ENCODE data around the gene HOXC12. TPM values are rescaled to one million over a fixed set of nuclear protein-coding genes. Genes with fewer than 3 reads are reported as not detected.

The HOXC12 gene
- total RNA-seq, 4 donors from 2014 or later = 0.22 to 1.4 TPM; not detected in 2

DNA sequence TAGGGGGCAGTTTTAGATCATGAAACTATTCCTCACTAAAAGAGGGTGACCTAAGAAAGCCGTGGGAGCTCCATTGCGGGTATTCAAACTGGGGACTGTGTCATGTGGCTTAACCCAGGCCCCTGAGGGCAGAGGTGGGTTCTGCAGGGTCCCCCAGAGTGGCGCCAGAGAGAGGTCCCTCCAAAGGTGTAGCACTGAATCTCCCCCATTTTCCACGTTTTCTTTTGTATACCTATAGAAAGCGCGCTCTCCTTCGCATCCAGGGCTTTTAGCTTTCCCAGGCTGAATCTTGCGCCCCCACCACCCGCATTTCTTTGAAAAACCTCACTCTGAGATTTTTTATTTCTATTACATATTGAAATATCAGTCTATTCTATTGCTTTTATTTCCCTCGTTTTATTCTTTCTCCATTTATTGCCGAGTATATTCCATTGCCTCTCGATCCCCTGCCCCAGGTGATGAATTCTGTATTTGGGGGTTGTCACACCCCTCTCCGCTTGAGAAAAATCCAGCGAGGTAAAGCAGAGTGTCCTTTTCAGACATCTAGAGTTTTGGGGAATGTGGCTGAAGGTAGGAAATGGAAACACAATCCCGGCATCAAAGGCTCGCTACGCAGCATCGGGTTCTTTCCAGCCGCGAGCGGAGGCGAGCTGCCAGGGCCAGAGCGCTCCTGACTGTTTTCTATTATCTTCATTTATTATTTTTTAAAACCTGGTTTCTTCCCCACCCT is 16.9 kb upstream of the HOXC12 start:
- no peak for TF ChIP-seq CTCF (IDR thresholded peaks at IDR 0.05)
- TF ChIP-seq EP300 (IDR thresholded peaks at IDR 0.05) = no peak
- TF ChIP-seq POLR2A (IDR thresholded peaks at IDR 0.05) = no peak
- 15 to 18% methylated on average over 23 of the region's 23 CpGs for WGBS, 2 donors
- no peak for DNase-seq (ENCODE audit: low spot score in 2 of 2)
- H3K4me1 ChIP-seq = peaks cover 0 to 32% (median 5%) of the 10 kb centered on the region in 4 donors
- no peaks in the 10 kb centered on the region for H3K9me3 ChIP-seq
- H3K36me3 ChIP-seq = no peaks in the 10 kb centered on the region
- no peak overlapping the region for H3K27ac ChIP-seq
- H3K4me3 ChIP-seq = peak overlapping the region in 1 of 4 donors; percentile 34
- H3K27me3 ChIP-seq = peaks cover 11 to 100% of the 10 kb centered on the region in 2 donors

GRCh38 chr12:53938326-53939140 is 16.2 kb upstream of the HOXC12 start, which contains the start of gene HOXC13:
HOXC13 (plus strand) TSS chr12:53938831; CDS start chr12:53938907, 76 bp downstream.
- TF ChIP-seq CTCF (IDR thresholded peaks at IDR 0.05) (no peak), EP300 (IDR thresholded peaks at IDR 0.05) (no peak), POLR2A (IDR thresholded peaks at IDR 0.05) (no peak)
- no peaks in the 10 kb centered on the region for H3K9me3 ChIP-seq
- peaks cover 11 to 100% of the 10 kb centered on the region in 2 donors for H3K27me3 ChIP-seq
- 2 to 3% methylated on average over 51 to 56 of the region's 56 CpGs for WGBS, 2 donors
- peak within 1 kb of the TSS in 1 of 4 donors; percentile 34 for H3K4me3 ChIP-seq
- peak in 1 of 2 donors; percentile 42 for DNase-seq (ENCODE audit: low spot score in 2 of 2)
- peaks cover 0 to 32% (median 5%) of the 10 kb centered on the region in 4 donors for H3K4me1 ChIP-seq
- no peak within 1 kb of the TSS for H3K27ac ChIP-seq
- H3K36me3 ChIP-seq = no peaks in the 10 kb centered on the region

DNA sequence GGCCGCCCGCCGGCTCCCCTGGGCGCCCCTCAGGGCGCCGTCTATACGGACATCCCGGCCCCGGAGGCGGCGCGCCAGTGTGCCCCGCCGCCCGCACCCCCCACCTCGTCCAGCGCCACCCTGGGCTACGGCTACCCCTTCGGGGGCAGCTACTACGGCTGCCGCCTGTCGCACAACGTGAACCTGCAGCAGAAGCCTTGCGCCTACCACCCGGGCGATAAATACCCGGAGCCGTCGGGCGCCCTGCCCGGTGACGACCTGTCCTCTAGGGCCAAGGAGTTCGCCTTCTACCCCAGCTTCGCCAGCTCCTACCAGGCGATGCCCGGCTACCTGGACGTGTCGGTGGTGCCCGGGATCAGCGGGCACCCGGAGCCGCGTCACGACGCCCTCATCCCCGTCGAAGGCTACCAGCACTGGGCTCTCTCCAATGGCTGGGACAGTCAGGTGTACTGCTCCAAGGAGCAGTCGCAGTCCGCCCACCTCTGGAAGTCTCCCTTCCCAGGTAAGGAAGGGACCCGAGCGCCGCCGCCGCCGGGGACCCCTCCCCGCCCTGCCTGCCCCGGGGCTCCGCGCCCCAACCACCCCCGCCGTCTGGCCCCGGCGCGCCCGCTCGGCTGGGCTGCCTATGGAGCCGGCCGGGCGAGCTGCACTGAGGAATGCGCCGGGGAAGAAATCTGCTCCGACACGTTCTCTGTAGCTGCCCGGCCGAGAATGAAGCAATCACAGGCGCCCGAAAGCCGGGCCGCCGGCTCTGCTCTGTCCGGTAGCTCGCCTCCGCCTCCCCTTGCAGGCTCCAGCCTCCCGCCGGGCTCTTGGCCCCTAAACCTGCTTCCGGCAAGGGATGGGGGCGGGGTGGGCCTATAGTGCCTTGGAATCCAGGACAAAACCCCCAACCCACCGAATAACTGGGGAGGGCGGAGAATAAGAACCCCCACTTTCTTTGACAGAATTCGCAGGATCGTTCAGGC is 15.3 kb upstream of the HOXC12 start:
- H3K27ac ChIP-seq = no peak overlapping the region
- no peaks in the 10 kb centered on the region for H3K9me3 ChIP-seq
- H3K27me3 ChIP-seq = peaks cover 11 to 100% of the 10 kb centered on the region in 2 donors
- H3K4me3 ChIP-seq = peak overlapping the region in 1 of 4 donors; percentile 34
- no peak for DNase-seq (ENCODE audit: low spot score in 2 of 2)
- 5 to 7% methylated on average over 18 to 64 of the region's 91 CpGs for WGBS, 2 donors
- H3K4me1 ChIP-seq = peaks cover 0 to 33% (median 5%) of the 10 kb centered on the region in 4 donors
- TF ChIP-seq POLR2A (IDR thresholded peaks at IDR 0.05) = no peak
- TF ChIP-seq EP300 (IDR thresholded peaks at IDR 0.05) = no peak
- TF ChIP-seq CTCF (IDR thresholded peaks at IDR 0.05) = no peak
- no peaks in the 10 kb centered on the region for H3K36me3 ChIP-seq

DNA sequence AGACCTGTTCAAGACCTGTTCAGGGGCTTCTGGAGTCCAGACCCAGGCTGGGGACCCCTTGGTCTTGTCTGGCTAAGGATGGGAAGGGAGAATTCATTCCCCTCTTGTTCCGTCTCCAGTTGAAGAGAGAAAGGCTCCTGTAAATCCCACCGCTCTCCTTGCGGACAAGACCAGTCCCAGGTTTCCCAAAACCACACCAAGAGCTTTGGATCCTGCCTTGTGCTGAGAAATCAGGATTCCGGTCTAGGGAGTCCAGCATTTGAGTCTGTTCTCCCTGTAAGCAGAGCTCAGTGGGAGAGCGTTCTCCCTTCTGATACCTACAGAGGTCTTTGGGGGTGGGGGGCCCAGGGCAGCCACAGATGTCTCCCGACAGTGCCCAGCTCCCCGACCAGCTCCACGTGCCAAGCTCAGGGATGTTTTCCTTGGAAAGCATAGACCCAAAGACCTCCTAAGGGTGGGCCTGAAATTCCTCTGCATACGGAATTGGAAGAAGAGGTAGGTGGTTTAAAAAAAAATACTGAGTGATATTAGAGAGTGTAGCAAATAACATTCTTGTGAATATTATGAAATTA is 14.2 kb upstream of the HOXC12 start:
- DNase-seq (ENCODE audit: low spot score in 2 of 2) = no peak
- peaks cover 11 to 100% of the 10 kb centered on the region in 2 donors for H3K27me3 ChIP-seq
- no peaks in the 10 kb centered on the region for H3K36me3 ChIP-seq
- TF ChIP-seq CTCF (IDR thresholded peaks at IDR 0.05) (no peak), EP300 (IDR thresholded peaks at IDR 0.05) (no peak), POLR2A (IDR thresholded peaks at IDR 0.05) (no peak)
- WGBS, 2 donors = 10 to 15% methylated on average over 9 of the region's 9 CpGs
- H3K9me3 ChIP-seq = no peaks in the 10 kb centered on the region
- H3K4me1 ChIP-seq = peaks cover 0 to 37% (median 2%) of the 10 kb centered on the region in 4 donors
- H3K27ac ChIP-seq = no peak overlapping the region
- H3K4me3 ChIP-seq = no peak overlapping the region
